Keratinocyte (primary cell): Measurements from ENCODE around the gene BHLHE23. TPM values are rescaled to one million over a fixed set of nuclear protein-coding genes. Genes with fewer than 3 reads are reported as not detected.

Experiments
- DNase-seq: peaks from one replicate; pipeline ENCODE4 v3.0.0-alpha.2; 2011; ENCODE audit warnings: low read depth, missing footprints, low spot score
- FAIRE-seq: peaks from 2 replicates; lab custom pipeline; 2011; peaks lifted over from hg19 to GRCh38; lab: Jason Lieb, UNC
- H2AFZ ChIP-seq: 2 replicates; pipeline ENCODE4 v1.6.0; 2012; ENCODE audit warnings: low read length, control low read depth, inconsistent platforms; ENCODE audit not compliant: control insufficient read depth
- H3K27ac ChIP-seq: 2 replicates; pipeline ENCODE4 v1.5.1; 2011; ENCODE audit warnings: low read length; ENCODE audit not compliant: control insufficient read depth, insufficient read depth
- H3K27me3 ChIP-seq: 3 replicates; pipeline ENCODE4 v1.6.0; 2011; ENCODE audit warnings: low read length; ENCODE audit not compliant: control insufficient read depth, insufficient read depth; ENCODE audit errors: extremely low read depth
- H3K36me3 ChIP-seq, 2 experiments: 2 replicates in 1 of 2; 3 replicates in 1 of 2; pipeline ENCODE4 v1.5.1; 2011; ENCODE audit warnings: low read length in 2 of 2, mild to moderate bottlenecking in 1 of 2; ENCODE audit not compliant: control insufficient read depth in 2 of 2, insufficient read depth in 2 of 2; ENCODE audit errors: extremely low read depth in 1 of 2
- H3K4me1 ChIP-seq: 3 replicates; pipeline ENCODE4 v1.5.1; 2011; ENCODE audit warnings: low read length; ENCODE audit not compliant: control insufficient read depth, insufficient read depth; ENCODE audit errors: extremely low read depth
- H3K4me2 ChIP-seq: 3 replicates; pipeline ENCODE4 v1.6.0; 2011; ENCODE audit warnings: low read depth, low read length; ENCODE audit not compliant: control insufficient read depth, insufficient read depth; ENCODE audit errors: extremely low read depth
- H3K4me3 ChIP-seq, 3 experiments: fragments of 200-600 bp in 1 of 3; sonication (generic) in 1 of 3; 2 replicates in 2 of 3; 3 replicates in 1 of 3; pipeline ENCODE4 v1.5.1; 2011 to 2016; ENCODE audit warnings: low read length in 3 of 3, mild to moderate bottlenecking in 3 of 3, control low read depth in 2 of 3, inconsistent platforms in 1 of 3, low read depth in 1 of 3, mixed read lengths in 1 of 3, mixed run types in 1 of 3, moderate library complexity in 1 of 3; ENCODE audit not compliant: control insufficient read depth in 2 of 3, insufficient read depth in 2 of 3; ENCODE audit errors: extremely low read depth in 1 of 3
- H3K79me2 ChIP-seq: 2 replicates; pipeline ENCODE4 v1.6.0; 2012; ENCODE audit warnings: low read length; ENCODE audit not compliant: control insufficient read depth, insufficient read depth
- H3K9ac ChIP-seq: 3 replicates; pipeline ENCODE4 v1.6.0; 2011; ENCODE audit warnings: low read length; ENCODE audit not compliant: control insufficient read depth, insufficient read depth; ENCODE audit errors: extremely low read depth
- H3K9me1 ChIP-seq: 3 replicates; pipeline ENCODE4 v1.6.0; 2011; ENCODE audit warnings: low read length; ENCODE audit not compliant: control insufficient read depth, insufficient read depth; ENCODE audit errors: extremely low read depth
- H3K9me3 ChIP-seq: 2 replicates; pipeline ENCODE4 v1.5.1; 2012; ENCODE audit warnings: low read depth, low read length; ENCODE audit not compliant: control insufficient read depth
- H4K20me1 ChIP-seq: 3 replicates; pipeline ENCODE4 v1.6.0; 2011; ENCODE audit warnings: low read length; ENCODE audit not compliant: control insufficient read depth, insufficient read depth; ENCODE audit errors: extremely low read depth
- CTCF ChIP-seq, 3 experiments: IDR thresholded peaks in 1 of 3; conservative IDR thresholded peaks in 1 of 3; optimal IDR thresholded peaks in 1 of 3; 2 replicates in 2 of 3; 3 replicates in 1 of 3; pipeline versions ENCODE3 to v1.5.1; 2011; ENCODE audit warnings: low read length in 3 of 3, mild to moderate bottlenecking in 3 of 3, moderate library complexity in 2 of 3, control low read depth in 1 of 3, inconsistent platforms in 1 of 3; ENCODE audit not compliant: insufficient read depth in 2 of 3; ENCODE audit errors: extremely low read depth in 1 of 3
- EZH2 ChIP-seq: IDR thresholded peaks from one replicate; pipeline ENCODE4 v1.6.1; 2012; ENCODE audit warnings: inconsistent platforms, mild to moderate bottlenecking, low read length, moderate library complexity
- dilution Hi-C: fragments of 300-500 bp; cut with MboI; formaldehyde crosslinking; loops from one replicate; pipeline ENCODE4 v1.7.0; 2020; ENCODE audit warnings: low sequenced_read_pairs; ENCODE audit not compliant: extremely low pct_ligation_motif_present
- polyA plus RNA-seq, 5 experiments: library from polyadenylated mRNA; depleted of rRNA in 3 of 5; stranded (reverse) in 3 of 5; stranded (forward) in 1 of 5; unstranded in 1 of 5; fragments of >200 nt; gene quantifications; 1 replicate in 1 of 5; 2 replicates in 3 of 5; 3 replicates in 1 of 5; pipeline versions ENCODE4 v1.2.1 to v1.2.3, GENCODE V29; 2011 to 2012; ENCODE audit warnings: missing spikeins in 2 of 5, low read depth in 1 of 5, low replicate concordance in 1 of 5

Gene BHLHE23
- polyA plus RNA-seq, 1 donor (not counting 4 experiments of a cell fraction or from before 2014, with no cell fraction given): not detected

GRCh38 chr20:62984666-62985443 lies 21.9 kb downstream of the BHLHE23 start:
- TF ChIP-seq CTCF (optimal IDR thresholded peaks at IDR 0.05 in 1 of 3, IDR thresholded peaks at IDR 0.05 in 1 of 3, conservative IDR thresholded peaks at IDR 0.05 in 1 of 3; ENCODE audit: extremely low read depth in 1 of 3, insufficient read depth in 2 of 3, low read length in 3 of 3) (no peak), EZH2 (no peak)
- H4K20me1 ChIP-seq: no peaks in the 10 kb centered on the region
- FAIRE-seq (no peak), DNase-seq (no peak)
- H3K36me3 ChIP-seq: no peaks in the 10 kb centered on the region
- H3K79me2 ChIP-seq: no peaks in the 10 kb centered on the region
- H3K9me3 ChIP-seq: no peaks in the 10 kb centered on the region
- H3K4me1 ChIP-seq: no peaks in the 10 kb centered on the region
- H3K4me3 ChIP-seq: no peak overlapping the region
- H3K4me2 ChIP-seq: no peak overlapping the region
- no peak overlapping the region for H2AFZ ChIP-seq
- no peaks in the 10 kb centered on the region for H3K9me1 ChIP-seq
- dilution Hi-C loops: no loop called here
- peaks cover 44% of the 10 kb centered on the region for H3K27me3 ChIP-seq
- no peak overlapping the region for H3K9ac ChIP-seq
- no peak overlapping the region for H3K27ac ChIP-seq

GRCh38 chr20:62983210-62983609 lies 23.6 kb downstream of the BHLHE23 start:
- TF ChIP-seq EZH2 (no peak), CTCF (optimal IDR thresholded peaks at IDR 0.05 in 1 of 3, IDR thresholded peaks at IDR 0.05 in 1 of 3, conservative IDR thresholded peaks at IDR 0.05 in 1 of 3; ENCODE audit: extremely low read depth in 1 of 3, insufficient read depth in 2 of 3, low read length in 3 of 3) (no peak)
- Histone ChIP-seq H3K27me3 (peaks cover 57% of the 10 kb centered on the region), H3K4me1 (no peaks in the 10 kb centered on the region), H3K4me2 (no peak overlapping the region), H3K9ac (no peak overlapping the region), H3K9me3 (no peaks in the 10 kb centered on the region), H3K27ac (no peak overlapping the region), H3K9me1 (no peaks in the 10 kb centered on the region), H4K20me1 (no peaks in the 10 kb centered on the region), H3K4me3 (no peak overlapping the region), H2AFZ (no peak overlapping the region), H3K36me3 (no peaks in the 10 kb centered on the region), H3K79me2 (no peaks in the 10 kb centered on the region)
- dilution Hi-C loops: no loop called here
- FAIRE-seq (no peak), DNase-seq (no peak)
